Measurements from ENCODE around the gene RALGDS.

The RALGDS gene

GRCh38 chr9:133106511-133107244 lies 14.4 kb downstream of the RALGDS start:
- Histone ChIP-seq H3K9ac (ENCODE audit: low read depth in 1 of 2, low read length in 2 of 2) (no peak overlapping the region), H3K27ac (ENCODE audit: low read depth, low read length) (no peak overlapping the region), H3K9me3 (ENCODE audit: control insufficient read depth in 1 of 2, low read length in 2 of 2) (no peaks in the 10 kb centered on the region), H3K4me1 (ENCODE audit: control insufficient read depth in 1 of 2, insufficient read depth in 2 of 2, low read length in 2 of 2) (peaks cover 4 to 5% of the 10 kb centered on the region in 2 donors), H3K36me3 (ENCODE audit: control insufficient read depth in 1 of 2, insufficient read depth in 2 of 2, low read length in 2 of 2) (peaks cover 42 to 92% of the 10 kb centered on the region in 2 donors), H3K4me3 (ENCODE audit: low read depth in 1 of 2, low read length in 2 of 2) (no peak overlapping the region), H3K27me3 (ENCODE audit: control insufficient read depth in 1 of 2, insufficient read depth in 2 of 2, low read length in 2 of 2) (no peaks in the 10 kb centered on the region)

GRCh38 chr9:133105461-133105770 lies 15.6 kb downstream of the RALGDS start:
- no peaks in the 10 kb centered on the region for H3K27me3 ChIP-seq (ENCODE audit: control insufficient read depth in 1 of 2, insufficient read depth in 2 of 2, low read length in 2 of 2)
- no peaks in the 10 kb centered on the region for H3K9me3 ChIP-seq (ENCODE audit: control insufficient read depth in 1 of 2, low read length in 2 of 2)
- no peak overlapping the region for H3K4me3 ChIP-seq (ENCODE audit: low read depth in 1 of 2, low read length in 2 of 2)
- H3K4me1 ChIP-seq (ENCODE audit: control insufficient read depth in 1 of 2, insufficient read depth in 2 of 2, low read length in 2 of 2), result peaks cover 4 to 5% of the 10 kb centered on the region in 2 donors
- H3K9ac ChIP-seq (ENCODE audit: low read depth in 1 of 2, low read length in 2 of 2), result no peak overlapping the region
- H3K27ac ChIP-seq (ENCODE audit: low read depth, low read length), result no peak overlapping the region
- H3K36me3 ChIP-seq (ENCODE audit: control insufficient read depth in 1 of 2, insufficient read depth in 2 of 2, low read length in 2 of 2), result peaks cover 55 to 92% of the 10 kb centered on the region in 2 donors

GRCh38 chr9:133104718-133105460 lies 16.2 kb downstream of the RALGDS start:
- Histone ChIP-seq H3K27ac (ENCODE audit: low read depth, low read length) (no peak overlapping the region), H3K4me1 (ENCODE audit: control insufficient read depth in 1 of 2, insufficient read depth in 2 of 2, low read length in 2 of 2) (peaks cover 4 to 5% of the 10 kb centered on the region in 2 donors), H3K36me3 (ENCODE audit: control insufficient read depth in 1 of 2, insufficient read depth in 2 of 2, low read length in 2 of 2) (peaks cover 60 to 92% of the 10 kb centered on the region in 2 donors)

GRCh38 chr9:133103987-133104505 lies 17.0 kb downstream of the RALGDS start:
- Histone ChIP-seq H3K27me3 (ENCODE audit: control insufficient read depth in 1 of 2, insufficient read depth in 2 of 2, low read length in 2 of 2) (no peaks in the 10 kb centered on the region), H3K9ac (ENCODE audit: low read depth in 1 of 2, low read length in 2 of 2) (no peak overlapping the region), H3K9me3 (ENCODE audit: control insufficient read depth in 1 of 2, low read length in 2 of 2) (no peaks in the 10 kb centered on the region), H3K4me3 (ENCODE audit: low read depth in 1 of 2, low read length in 2 of 2) (no peak overlapping the region), H3K4me1 (ENCODE audit: control insufficient read depth in 1 of 2, insufficient read depth in 2 of 2, low read length in 2 of 2) (peaks cover 4 to 5% of the 10 kb centered on the region in 2 donors), H3K27ac (ENCODE audit: low read depth, low read length) (no peak overlapping the region), H3K36me3 (ENCODE audit: control insufficient read depth in 1 of 2, insufficient read depth in 2 of 2, low read length in 2 of 2) (peaks cover 66 to 92% of the 10 kb centered on the region in 2 donors)

More at GRCh38 chr9:133104718-133105460, 16.2 kb downstream of the RALGDS start:
- H3K4me3 ChIP-seq (ENCODE audit: low read depth in 1 of 2, low read length in 2 of 2), result no peak overlapping the region
- no peaks in the 10 kb centered on the region for H3K9me3 ChIP-seq (ENCODE audit: control insufficient read depth in 1 of 2, low read length in 2 of 2)
- H3K27me3 ChIP-seq (ENCODE audit: control insufficient read depth in 1 of 2, insufficient read depth in 2 of 2, low read length in 2 of 2), result no peaks in the 10 kb centered on the region
- no peak overlapping the region for H3K9ac ChIP-seq (ENCODE audit: low read depth in 1 of 2, low read length in 2 of 2)

- Histone ChIP-seq H3K36me3 (ENCODE audit: control insufficient read depth in 1 of 2, insufficient read depth in 2 of 2, low read length in 2 of 2) (peaks cover 68 to 92% of the 10 kb centered on the region in 2 donors), H3K27me3 (ENCODE audit: control insufficient read depth in 1 of 2, insufficient read depth in 2 of 2, low read length in 2 of 2) (no peaks in the 10 kb centered on the region), H3K4me1 (ENCODE audit: control insufficient read depth in 1 of 2, insufficient read depth in 2 of 2, low read length in 2 of 2) (peaks cover 4 to 5% of the 10 kb centered on the region in 2 donors), H3K9ac (ENCODE audit: low read depth in 1 of 2, low read length in 2 of 2) (peak overlapping the region in 1 of 2 donors; percentile 27), H3K27ac (ENCODE audit: low read depth, low read length) (no peak overlapping the region), H3K4me3 (ENCODE audit: low read depth in 1 of 2, low read length in 2 of 2) (no peak overlapping the region), H3K9me3 (ENCODE audit: control insufficient read depth in 1 of 2, low read length in 2 of 2) (no peaks in the 10 kb centered on the region)
Measured at GRCh38 chr9:133103183-133103986, 17.7 kb downstream of the RALGDS start.

GRCh38 chr9:133102190-133103021 lies 18.6 kb downstream of the RALGDS start:
- Histone ChIP-seq H3K27me3 (ENCODE audit: control insufficient read depth in 1 of 2, insufficient read depth in 2 of 2, low read length in 2 of 2) (no peaks in the 10 kb centered on the region), H3K4me1 (ENCODE audit: control insufficient read depth in 1 of 2, insufficient read depth in 2 of 2, low read length in 2 of 2) (peaks cover 4 to 5% of the 10 kb centered on the region in 2 donors), H3K4me3 (ENCODE audit: low read depth in 1 of 2, low read length in 2 of 2) (no peak overlapping the region), H3K9me3 (ENCODE audit: control insufficient read depth in 1 of 2, low read length in 2 of 2) (no peaks in the 10 kb centered on the region), H3K36me3 (ENCODE audit: control insufficient read depth in 1 of 2, insufficient read depth in 2 of 2, low read length in 2 of 2) (peaks cover 68 to 91% of the 10 kb centered on the region in 2 donors), H3K27ac (ENCODE audit: low read depth, low read length) (no peak overlapping the region), H3K9ac (ENCODE audit: low read depth in 1 of 2, low read length in 2 of 2) (no peak overlapping the region)

GRCh38 chr9:133101356-133102189 lies 19.5 kb downstream of the RALGDS start:
- H3K27me3 ChIP-seq (ENCODE audit: control insufficient read depth in 1 of 2, insufficient read depth in 2 of 2, low read length in 2 of 2), result no peaks in the 10 kb centered on the region
- H3K9ac ChIP-seq (ENCODE audit: low read depth in 1 of 2, low read length in 2 of 2), result no peak overlapping the region
- H3K36me3 ChIP-seq (ENCODE audit: control insufficient read depth in 1 of 2, insufficient read depth in 2 of 2, low read length in 2 of 2), result peaks cover 62 to 88% of the 10 kb centered on the region in 2 donors
- H3K27ac ChIP-seq (ENCODE audit: low read depth, low read length), result no peak overlapping the region
- peaks cover 2% of the 10 kb centered on the region in 2 donors for H3K9me3 ChIP-seq (ENCODE audit: control insufficient read depth in 1 of 2, low read length in 2 of 2)
- no peak overlapping the region for H3K4me3 ChIP-seq (ENCODE audit: low read depth in 1 of 2, low read length in 2 of 2)
- peaks cover 4 to 5% of the 10 kb centered on the region in 2 donors for H3K4me1 ChIP-seq (ENCODE audit: control insufficient read depth in 1 of 2, insufficient read depth in 2 of 2, low read length in 2 of 2)

- H3K4me1 ChIP-seq (ENCODE audit: control insufficient read depth in 1 of 2, insufficient read depth in 2 of 2, low read length in 2 of 2), result peaks cover 4 to 5% of the 10 kb centered on the region in 2 donors
- no peak overlapping the region for H3K4me3 ChIP-seq (ENCODE audit: low read depth in 1 of 2, low read length in 2 of 2)
- H3K27me3 ChIP-seq (ENCODE audit: control insufficient read depth in 1 of 2, insufficient read depth in 2 of 2, low read length in 2 of 2), result no peaks in the 10 kb centered on the region
- peaks cover 4 to 11% of the 10 kb centered on the region in 2 donors for H3K9me3 ChIP-seq (ENCODE audit: control insufficient read depth in 1 of 2, low read length in 2 of 2)
- peaks cover 58 to 82% of the 10 kb centered on the region in 2 donors for H3K36me3 ChIP-seq (ENCODE audit: control insufficient read depth in 1 of 2, insufficient read depth in 2 of 2, low read length in 2 of 2)
- H3K27ac ChIP-seq (ENCODE audit: low read depth, low read length), result no peak overlapping the region
- no peak overlapping the region for H3K9ac ChIP-seq (ENCODE audit: low read depth in 1 of 2, low read length in 2 of 2)
Measured at GRCh38 chr9:133100506-133101355, 20.3 kb downstream of the RALGDS start.
